NB4 (cell line): ENCODE data around the gene DIAPH3.

Experiments
- DNase-seq: peaks from one replicate; pipeline ENCODE4 v3.0.0; 2010; ENCODE audit warnings: low read depth
- H3K4me3 ChIP-seq: one replicate; pipeline ENCODE4 v1.5.1; 2011; ENCODE audit warnings: mild to moderate bottlenecking, low read depth, low read length, moderate library complexity
- CTCF ChIP-seq: IDR thresholded peaks from one replicate; pipeline ENCODE4 v1.5.1; 2012; ENCODE audit warnings: low read depth, low read length
- MAX ChIP-seq: IDR thresholded peaks from 2 replicates; pipeline ENCODE4 v1.6.1; 2011; ENCODE audit warnings: low read depth, low read length
- MYC ChIP-seq: IDR thresholded peaks from 2 replicates; pipeline ENCODE4 v1.6.1; 2011; ENCODE audit warnings: low read depth, low read length
- POLR2A ChIP-seq: IDR thresholded peaks from 2 replicates; pipeline ENCODE4 v1.6.1; 2011; ENCODE audit warnings: mild to moderate bottlenecking; ENCODE audit not compliant: insufficient read length; ENCODE audit errors: extremely low read depth

The DIAPH3 gene

GRCh38 chr13:60019119-60019993 is 144.4 kb downstream of the DIAPH3 start:
- H3K4me3 ChIP-seq = no peak overlapping the region
- TF ChIP-seq MAX (no peak), POLR2A (no peak), CTCF (no peak), MYC (no peak)
- peak; percentile 29 for DNase-seq

GRCh38 chr13:60018536-60018935 is 145.2 kb downstream of the DIAPH3 start:
- TF ChIP-seq MYC (no peak), POLR2A (no peak), MAX (no peak), CTCF (no peak)
- no peak for DNase-seq
- no peak overlapping the region for H3K4me3 ChIP-seq

GRCh38 chr13:60016229-60016628 is 147.5 kb downstream of the DIAPH3 start:
- no peak for TF ChIP-seq CTCF
- no peak for TF ChIP-seq MYC
- no peak for TF ChIP-seq MAX
- no peak for TF ChIP-seq POLR2A
- no peak overlapping the region for H3K4me3 ChIP-seq
- DNase-seq = no peak

- no peak overlapping the region for H3K4me3 ChIP-seq
- no peak for TF ChIP-seq POLR2A
- no peak for TF ChIP-seq CTCF
- TF ChIP-seq MYC = no peak
- TF ChIP-seq MAX = no peak
- DNase-seq = no peak
Observed at GRCh38 chr13:60013166-60013565, 150.6 kb downstream of the DIAPH3 start.

- DNase-seq = no peak
- no peak for TF ChIP-seq POLR2A
- no peak for TF ChIP-seq MAX
- TF ChIP-seq CTCF = no peak
- no peak for TF ChIP-seq MYC
- no peak overlapping the region for H3K4me3 ChIP-seq
Observed at GRCh38 chr13:60012488-60012887, 151.2 kb downstream of the DIAPH3 start.
